GM21381 (cell line): ENCODE results near the gene ZNF438.
A peak's percentile ranks its signal among the peaks of the same experiment; 100 is the strongest.
"Not testable (repeated sequence)": the region's sequence is repeated elsewhere in the genome, so short reads cannot be mapped to it uniquely, and the experiment has no call there.

Experiments used
- ATAC-seq: cut with Tn5 transposase; IDR thresholded peaks from one replicate; pipeline ENCODE4 v1.9.1; 2021; ENCODE audit warnings: mild to moderate bottlenecking, moderate library complexity; ENCODE audit not compliant: unreplicated experiment

ZNF438 gene

DNA sequence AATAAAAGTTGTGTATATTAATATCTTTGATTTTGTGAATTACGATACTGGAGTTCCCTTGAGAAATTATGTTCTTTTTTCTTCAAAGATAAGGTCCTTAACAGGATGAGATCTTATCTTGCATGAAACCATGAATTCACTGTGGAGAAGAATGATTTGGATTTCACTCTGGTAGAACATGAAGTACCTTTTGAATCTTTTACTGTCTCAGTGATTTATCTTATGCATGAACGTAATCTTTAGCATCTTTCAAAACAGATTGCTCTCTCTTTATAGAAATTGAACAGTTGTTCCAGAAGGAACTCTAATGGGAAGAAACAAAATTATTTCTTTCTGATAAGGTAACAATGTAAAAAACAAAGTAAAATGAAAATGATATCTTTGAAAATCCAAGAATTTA, 11.0 kb upstream of the ZNF438 start:
- ATAC-seq: no peak

- ATAC-seq: no peak
Measured at GRCh38 chr10:31041011-31041410, 9.3 kb upstream of the ZNF438 start.

DNA sequence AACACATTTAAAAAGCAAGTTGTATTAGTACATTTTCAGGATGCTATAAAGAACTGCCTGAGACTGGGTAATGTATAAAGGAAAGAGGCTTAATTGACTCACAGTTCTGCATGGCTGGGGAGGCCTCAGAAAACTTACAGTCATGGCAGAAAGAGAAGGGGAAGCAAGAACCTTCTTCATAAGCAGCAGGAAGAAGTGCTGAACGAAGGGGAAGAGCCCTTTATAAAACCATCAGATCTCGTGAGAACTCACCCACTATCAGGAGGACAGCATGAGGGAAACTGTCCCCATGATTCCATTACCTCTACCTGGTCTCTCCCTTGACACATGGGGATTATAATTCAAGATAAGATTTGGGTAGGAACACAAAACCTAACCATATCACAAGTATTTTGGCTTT, 7.3 kb upstream of the ZNF438 start:
- ATAC-seq: not testable (repeated sequence)

GRCh38 chr10:31037749-31038148, 6.1 kb upstream of the ZNF438 start:
- no peak for ATAC-seq

DNA sequence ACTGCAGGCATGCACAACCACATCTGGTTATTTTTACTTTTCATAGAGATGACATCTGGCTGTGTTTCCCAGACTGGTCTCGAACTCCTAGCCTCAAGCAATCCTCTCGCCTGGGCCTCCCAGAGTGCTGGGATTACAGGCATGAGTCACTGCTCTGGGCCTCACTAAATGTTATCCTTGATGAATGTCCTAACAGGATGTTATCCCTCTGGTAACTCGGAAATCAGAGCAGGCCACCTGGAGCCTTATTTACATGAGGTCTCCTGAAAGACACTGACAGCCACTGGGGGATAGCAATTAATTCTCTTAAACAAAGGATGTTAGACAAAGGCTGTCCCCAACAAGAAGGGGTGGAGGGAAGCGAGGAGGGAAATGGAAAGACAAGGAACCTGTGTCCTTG, 4.5 kb upstream of the ZNF438 start:
- ATAC-seq: no peak

DNA sequence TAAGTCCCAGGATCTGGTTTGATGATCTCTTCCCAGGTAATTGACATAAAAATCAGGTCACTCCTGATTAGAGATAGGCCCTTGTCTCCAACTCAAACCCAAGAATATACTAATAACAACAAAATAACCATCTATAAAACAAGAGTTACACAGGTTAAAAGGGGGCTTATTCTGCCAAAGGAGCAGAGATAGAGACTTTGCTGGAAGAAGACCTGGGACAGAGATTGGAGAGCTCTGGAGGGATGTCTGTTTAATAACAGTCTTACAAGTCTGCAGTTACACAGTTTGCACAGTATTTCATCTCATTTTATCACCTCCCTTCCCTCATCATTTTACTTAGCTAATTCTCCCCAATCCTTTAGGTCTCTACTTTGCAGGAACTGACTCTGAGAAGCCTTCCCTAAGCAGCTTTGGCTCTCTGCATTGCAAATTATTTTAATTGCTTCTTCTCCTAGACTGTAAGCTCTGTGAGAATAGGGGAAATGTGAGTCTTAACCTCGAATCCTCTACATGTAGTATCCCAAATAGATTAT, 3.7 kb upstream of the ZNF438 start:
- ATAC-seq: no peak

GRCh38 chr10:31034098-31034909, 2.6 kb upstream of the ZNF438 start:
- ATAC-seq: no peak

DNA sequence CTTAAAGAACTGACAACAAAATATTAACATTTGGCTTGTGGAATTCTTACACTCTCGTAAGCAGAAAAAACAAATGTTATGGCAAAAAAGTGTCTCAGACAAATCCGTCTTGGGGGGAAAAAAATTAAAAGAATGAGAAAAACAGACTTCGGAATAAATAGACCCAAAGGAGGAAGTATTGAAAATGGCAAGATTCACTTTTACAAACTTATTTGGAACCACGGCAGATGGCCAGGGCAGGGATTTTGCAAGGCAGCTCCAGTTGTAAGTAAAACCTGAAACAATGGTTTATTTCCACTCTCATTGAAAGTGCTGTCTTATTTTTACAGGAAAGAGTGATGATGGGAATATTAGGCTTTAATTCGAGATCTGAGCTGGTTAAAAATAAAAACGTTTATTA, 1.5 kb upstream of the ZNF438 start:
- ATAC-seq: no peak

DNA sequence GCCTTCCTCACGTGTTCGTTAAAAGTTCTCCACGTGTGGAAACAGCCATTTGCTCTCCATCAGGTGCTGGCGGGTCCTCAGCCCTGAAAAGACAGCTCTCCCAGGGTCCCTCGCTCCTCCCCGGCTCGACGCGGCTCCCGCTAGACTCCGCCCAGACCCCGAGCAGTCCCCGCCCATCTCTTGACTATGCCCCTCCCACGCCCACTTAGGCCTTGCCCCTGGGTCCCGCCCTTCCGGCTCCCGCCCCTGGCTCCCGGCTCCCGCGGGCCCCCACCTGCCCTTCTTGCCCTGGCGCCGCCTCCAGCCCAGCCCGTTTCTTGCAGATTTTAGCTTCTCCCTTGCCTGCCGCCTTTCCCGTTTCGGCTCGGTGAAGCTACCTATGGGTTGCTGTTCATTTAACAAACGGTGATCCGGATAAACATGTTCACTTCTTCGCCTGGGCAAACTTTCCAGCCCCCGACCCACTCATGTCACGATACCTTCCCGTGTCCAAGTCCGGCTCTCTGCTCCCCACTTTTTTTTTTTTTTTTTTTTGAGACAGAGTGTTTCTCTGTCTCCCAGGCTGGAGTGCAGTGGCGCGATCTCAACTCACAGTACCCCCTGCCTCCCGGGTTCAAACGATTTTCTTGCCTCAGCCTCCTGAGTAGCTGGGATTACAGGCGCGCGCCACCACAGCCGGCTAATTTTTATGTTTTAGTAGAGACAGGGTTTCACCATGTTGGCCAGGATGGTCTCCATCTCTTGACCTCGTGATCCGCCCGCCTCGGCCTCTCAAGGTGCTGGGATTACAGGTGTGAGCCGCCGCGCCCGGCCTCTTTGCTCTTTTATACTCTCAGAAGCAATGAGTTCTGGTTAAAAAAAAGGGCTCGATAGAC, 830 bp upstream of the ZNF438 start:
- peak; percentile 80 for ATAC-seq

- ATAC-seq: no peak
Measured at GRCh38 chr10:31031205-31031557, 484 bp downstream of the ZNF438 start.

GRCh38 chr10:31030800-31031199, 865 bp downstream of the ZNF438 start:
- no peak for ATAC-seq

- no peak for ATAC-seq
Measured at GRCh38 chr10:31030260-31030659, 1.4 kb downstream of the ZNF438 start.

GRCh38 chr10:31028081-31028480, 3.6 kb downstream of the ZNF438 start:
- ATAC-seq: no peak

DNA sequence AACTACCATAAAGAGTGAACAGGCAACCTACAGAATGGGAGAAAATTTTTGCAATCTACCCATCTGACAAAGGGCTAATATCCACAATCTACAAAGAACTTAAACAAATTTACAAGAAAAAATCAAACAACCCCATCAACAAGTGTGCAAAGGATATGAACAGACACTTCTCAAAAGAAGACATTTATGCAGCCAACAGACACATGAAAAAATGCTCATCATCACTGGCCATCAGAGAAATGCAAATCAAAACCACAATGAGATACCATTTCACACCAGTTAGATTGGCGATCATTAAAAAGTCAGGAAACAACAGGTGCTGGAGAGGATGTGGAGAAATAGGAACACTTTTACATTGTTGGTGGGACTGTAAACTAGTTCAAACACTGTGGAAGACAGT, 5.4 kb downstream of the ZNF438 start:
- not testable (repeated sequence) for ATAC-seq

- no peak for ATAC-seq
Measured at GRCh38 chr10:31025142-31025541, 6.5 kb downstream of the ZNF438 start.

DNA sequence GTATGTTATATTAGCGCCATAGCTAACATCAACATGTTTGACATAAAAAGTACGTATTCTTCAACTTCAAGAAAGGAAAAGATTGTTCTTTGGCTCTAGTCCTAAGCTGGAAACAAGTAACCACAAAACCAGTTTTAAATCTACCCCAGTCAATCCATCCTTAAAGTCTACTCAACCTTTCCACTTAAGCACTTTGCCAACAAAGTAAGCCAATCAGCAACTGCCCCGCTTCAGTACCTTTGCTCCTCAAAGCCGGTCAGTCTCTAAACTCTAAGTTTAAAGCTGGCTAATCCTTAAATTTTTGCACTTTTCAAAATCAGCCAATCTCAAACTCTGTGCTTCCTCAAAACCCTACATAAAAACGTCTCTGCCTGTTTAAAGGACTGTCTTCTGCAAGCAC, 8.1 kb downstream of the ZNF438 start:
- no peak for ATAC-seq

DNA sequence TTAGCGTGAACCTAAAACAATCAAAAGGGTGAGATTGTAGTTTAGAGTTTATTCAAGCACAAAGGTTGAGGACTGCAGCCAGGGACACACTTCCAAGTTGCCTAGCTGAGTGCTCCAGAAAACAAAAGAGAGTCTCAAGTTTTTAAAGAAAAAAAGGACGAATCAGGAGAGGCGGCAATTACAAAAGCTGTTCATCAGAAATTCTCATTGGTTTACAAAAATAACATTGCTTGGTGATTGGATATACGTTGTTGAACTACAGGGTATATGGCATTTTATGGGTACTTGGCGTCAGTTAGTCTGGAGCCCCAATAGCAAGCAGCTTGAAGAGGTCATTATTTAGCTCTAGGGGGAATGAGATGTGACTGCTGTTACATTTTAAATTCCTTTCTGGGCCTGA, 11.5 kb downstream of the ZNF438 start:
- no peak for ATAC-seq

GRCh38 chr10:31018962-31019361, 12.7 kb downstream of the ZNF438 start:
- ATAC-seq: no peak

- no peak for ATAC-seq
Measured at GRCh38 chr10:31018356-31018750, 13.3 kb downstream of the ZNF438 start.

DNA sequence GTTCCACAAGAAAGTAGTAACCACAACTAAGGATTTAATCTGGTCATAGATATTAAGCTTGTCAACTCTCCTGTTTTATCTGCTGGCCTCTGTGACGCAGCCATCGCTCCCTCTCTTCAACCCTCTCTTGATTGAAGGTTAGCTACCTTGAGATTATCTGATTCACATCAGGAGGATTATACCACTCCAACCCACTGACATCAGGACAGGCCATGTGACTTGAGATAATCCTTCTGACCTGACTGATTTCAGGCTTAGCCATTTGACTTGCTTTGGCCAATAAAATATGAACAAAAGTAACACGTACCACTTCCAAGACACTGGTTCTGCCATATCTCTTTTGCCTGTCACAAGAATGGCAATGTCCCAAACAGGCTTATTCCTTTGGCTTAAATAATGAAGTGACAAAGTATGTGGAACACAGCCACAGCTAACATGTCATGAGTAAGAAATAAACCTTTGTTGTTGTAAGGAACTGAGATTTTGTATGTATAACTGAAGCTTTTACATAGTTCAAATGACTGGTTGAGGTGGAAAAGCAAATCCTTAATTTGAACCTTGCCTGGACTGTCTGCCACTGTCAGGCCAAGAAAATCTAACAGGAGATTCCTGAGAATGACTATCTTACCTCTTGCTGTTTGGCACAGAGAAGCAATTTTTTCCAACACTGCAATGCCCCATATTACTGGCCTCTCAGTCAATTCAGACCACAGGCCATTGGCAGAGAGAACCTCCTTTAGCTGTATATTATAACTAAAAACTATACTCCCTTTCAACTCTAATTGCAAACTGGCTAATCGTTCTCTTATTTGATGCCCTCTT, 13.9 kb downstream of the ZNF438 start:
- ATAC-seq: no peak
